ENCODE data around the gene RHOT2.

DNA sequence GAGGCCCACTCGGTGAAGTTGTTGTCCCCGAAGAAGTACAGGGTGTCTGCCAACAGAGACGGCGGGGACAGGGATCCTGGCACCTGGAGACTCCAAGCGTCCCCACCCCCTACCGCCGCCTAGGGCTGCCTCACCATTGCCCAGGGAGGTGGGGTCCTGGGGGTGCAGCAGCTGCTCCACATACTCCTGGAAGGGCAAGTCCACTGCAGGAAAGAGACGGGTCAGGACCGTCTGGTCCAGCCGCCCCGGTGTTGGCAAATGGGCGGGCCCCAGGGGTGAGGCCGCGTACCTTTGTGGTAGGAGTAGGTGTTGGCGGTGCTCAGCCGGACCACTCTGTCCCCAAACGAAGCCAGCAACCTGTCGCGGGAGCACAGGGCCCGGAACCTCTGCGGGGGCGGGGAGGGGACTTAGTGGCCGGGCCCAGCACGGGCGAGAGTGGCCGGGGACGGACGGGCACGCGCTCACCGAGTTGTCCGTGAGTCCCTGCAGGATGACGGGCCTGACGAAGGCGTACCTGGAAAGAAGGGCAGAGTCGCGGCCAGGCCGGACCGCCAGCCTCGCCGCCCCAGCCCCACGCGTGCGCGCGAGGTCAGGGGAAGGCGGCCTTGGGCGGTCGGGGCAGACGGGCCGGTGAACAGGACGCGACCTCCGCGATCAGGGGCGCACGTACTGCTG is 15.6 kb downstream of the RHOT2 start:
- TF ChIP-seq POLR2A (IDR thresholded peaks at IDR 0.05) (no peak), POLR2AphosphoS5 (IDR thresholded peaks at IDR 0.05) (peak; percentile 3), EP300 (IDR thresholded peaks at IDR 0.05) (no peak)
- TF ChIP-seq, protein P1, sequence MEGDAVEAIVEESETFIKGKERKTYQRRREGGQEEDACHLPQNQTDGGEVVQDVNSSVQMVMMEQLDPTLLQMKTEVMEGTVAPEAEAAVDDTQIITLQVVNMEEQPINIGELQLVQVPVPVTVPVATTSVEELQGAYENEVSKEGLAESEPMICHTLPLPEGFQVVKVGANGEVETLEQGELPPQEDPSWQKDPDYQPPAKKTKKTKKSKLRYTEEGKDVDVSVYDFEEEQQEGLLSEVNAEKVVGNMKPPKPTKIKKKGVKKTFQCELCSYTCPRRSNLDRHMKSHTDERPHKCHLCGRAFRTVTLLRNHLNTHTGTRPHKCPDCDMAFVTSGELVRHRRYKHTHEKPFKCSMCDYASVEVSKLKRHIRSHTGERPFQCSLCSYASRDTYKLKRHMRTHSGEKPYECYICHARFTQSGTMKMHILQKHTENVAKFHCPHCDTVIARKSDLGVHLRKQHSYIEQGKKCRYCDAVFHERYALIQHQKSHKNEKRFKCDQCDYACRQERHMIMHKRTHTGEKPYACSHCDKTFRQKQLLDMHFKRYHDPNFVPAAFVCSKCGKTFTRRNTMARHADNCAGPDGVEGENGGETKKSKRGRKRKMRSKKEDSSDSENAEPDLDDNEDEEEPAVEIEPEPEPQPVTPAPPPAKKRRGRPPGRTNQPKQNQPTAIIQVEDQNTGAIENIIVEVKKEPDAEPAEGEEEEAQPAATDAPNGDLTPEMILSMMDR (IDR thresholded peaks at IDR 0.05): no peak
